ENCODE measurements around the gene GAPDHS. TPM values are rescaled to one million over a fixed set of nuclear protein-coding genes. Genes with fewer than 3 reads are reported as not detected.
A peak's percentile ranks its signal among the peaks of the same experiment; 100 is the strongest.

The GAPDHS gene
- polyA plus RNA-seq, 4 donors: not detected

- WGBS, 3 donors: 36 to 60% (median 38%) methylated on average over 11 of the region's 11 CpGs
- DNase-seq (no peak), FAIRE-seq (no peak)
- H3K36me3 ChIP-seq (ENCODE audit: control insufficient read depth in 3 of 3, insufficient read depth in 2 of 3, low read depth in 1 of 3, low read length in 3 of 3): no peaks in the 10 kb centered on the region
- H3K27ac ChIP-seq (ENCODE audit: low read depth in 1 of 3, low read length in 2 of 3): no peak overlapping the region
- no peak overlapping the region for H3K4me3 ChIP-seq (ENCODE audit: low read depth in 1 of 3, low read length in 3 of 3)
- H3K4me1 ChIP-seq (ENCODE audit: control insufficient read depth in 3 of 3, insufficient read depth in 2 of 3, low read depth in 1 of 3, low read length in 2 of 3): no peaks in the 10 kb centered on the region
- H3K9me3 ChIP-seq (ENCODE audit: control insufficient read depth in 2 of 2, insufficient read depth in 1 of 2, low read depth in 1 of 2, low read length in 1 of 2): no peaks in the 10 kb centered on the region
- peaks cover 0 to 13% (median 5%) of the 10 kb centered on the region in 3 donors for H3K27me3 ChIP-seq (ENCODE audit: control insufficient read depth in 3 of 3, insufficient read depth in 3 of 3, low read length in 3 of 3)
Observed at GRCh38 chr19:35524181-35524837, 8.9 kb upstream of the GAPDHS start.

- Histone ChIP-seq H3K27me3 (ENCODE audit: control insufficient read depth in 3 of 3, insufficient read depth in 3 of 3, low read length in 3 of 3) (peaks cover 0 to 20% (median 5%) of the 10 kb centered on the region in 3 donors), H3K4me1 (ENCODE audit: control insufficient read depth in 3 of 3, insufficient read depth in 2 of 3, low read depth in 1 of 3, low read length in 2 of 3) (no peaks in the 10 kb centered on the region), H3K36me3 (ENCODE audit: control insufficient read depth in 3 of 3, insufficient read depth in 2 of 3, low read depth in 1 of 3, low read length in 3 of 3) (no peaks in the 10 kb centered on the region), H3K4me3 (ENCODE audit: low read depth in 1 of 3, low read length in 3 of 3) (no peak overlapping the region), H3K9me3 (ENCODE audit: control insufficient read depth in 2 of 2, insufficient read depth in 1 of 2, low read depth in 1 of 2, low read length in 1 of 2) (no peaks in the 10 kb centered on the region), H3K27ac (ENCODE audit: low read depth in 1 of 3, low read length in 2 of 3) (no peak overlapping the region)
- no peak for DNase-seq
- 46 to 73% (median 55%) methylated on average over 4 of the region's 4 CpGs for WGBS, 3 donors
- no peak for FAIRE-seq
Observed at GRCh38 chr19:35525873-35526272, 7.4 kb upstream of the GAPDHS start.

- H3K27ac ChIP-seq (ENCODE audit: low read depth in 1 of 3, low read length in 2 of 3): no peak within 1 kb of the TSS
- no peaks in the 10 kb centered on the region for H3K36me3 ChIP-seq (ENCODE audit: control insufficient read depth in 3 of 3, insufficient read depth in 2 of 3, low read depth in 1 of 3, low read length in 3 of 3)
- no peak within 1 kb of the TSS for H3K4me3 ChIP-seq (ENCODE audit: low read depth in 1 of 3, low read length in 3 of 3)
- H3K9me3 ChIP-seq (ENCODE audit: control insufficient read depth in 2 of 2, insufficient read depth in 1 of 2, low read depth in 1 of 2, low read length in 1 of 2): no peaks in the 10 kb centered on the region
- FAIRE-seq (no peak), DNase-seq (no peak)
- WGBS, 3 donors: 70 to 77% (median 71%) methylated on average over 11 of the region's 11 CpGs
- peaks cover 0 to 35% (median 13%) of the 10 kb centered on the region in 3 donors for H3K27me3 ChIP-seq (ENCODE audit: control insufficient read depth in 3 of 3, insufficient read depth in 3 of 3, low read length in 3 of 3)
- H3K4me1 ChIP-seq (ENCODE audit: control insufficient read depth in 3 of 3, insufficient read depth in 2 of 3, low read depth in 1 of 3, low read length in 2 of 3): no peaks in the 10 kb centered on the region
Observed at GRCh38 chr19:35528218-35529038, 4.8 kb upstream of the GAPDHS start, which contains the start of gene SBSN. TSS of gene SBSN (minus strand) at chr19:35528311. CDS start at chr19:35528281, 30 bp downstream.

- Histone ChIP-seq H3K4me3 (ENCODE audit: low read depth in 1 of 3, low read length in 3 of 3) (no peak overlapping the region), H3K36me3 (ENCODE audit: control insufficient read depth in 3 of 3, insufficient read depth in 2 of 3, low read depth in 1 of 3, low read length in 3 of 3) (no peaks in the 10 kb centered on the region), H3K9me3 (ENCODE audit: control insufficient read depth in 2 of 2, insufficient read depth in 1 of 2, low read depth in 1 of 2, low read length in 1 of 2) (no peaks in the 10 kb centered on the region), H3K27me3 (ENCODE audit: control insufficient read depth in 3 of 3, insufficient read depth in 3 of 3, low read length in 3 of 3) (peaks cover 0 to 42% (median 22%) of the 10 kb centered on the region in 3 donors), H3K27ac (ENCODE audit: low read depth in 1 of 3, low read length in 2 of 3) (no peak overlapping the region), H3K4me1 (ENCODE audit: control insufficient read depth in 3 of 3, insufficient read depth in 2 of 3, low read depth in 1 of 3, low read length in 2 of 3) (no peaks in the 10 kb centered on the region)
- DNase-seq: no peak
- FAIRE-seq: no peak
- WGBS, 3 donors: 50 to 57% (median 57%) methylated on average over 19 of the region's 19 CpGs
Observed at GRCh38 chr19:35529241-35530218, 3.7 kb upstream of the GAPDHS start.

GRCh38 chr19:35531291-35531690 lies 2.0 kb upstream of the GAPDHS start:
- peaks cover 0 to 44% (median 23%) of the 10 kb centered on the region in 3 donors for H3K27me3 ChIP-seq (ENCODE audit: control insufficient read depth in 3 of 3, insufficient read depth in 3 of 3, low read length in 3 of 3)
- no peak overlapping the region for H3K27ac ChIP-seq (ENCODE audit: low read depth in 1 of 3, low read length in 2 of 3)
- H3K4me3 ChIP-seq (ENCODE audit: low read depth in 1 of 3, low read length in 3 of 3): no peak overlapping the region
- 22 to 41% (median 36%) methylated on average over 6 of the region's 6 CpGs for WGBS, 3 donors
- FAIRE-seq (no peak), DNase-seq (no peak)
- no peaks in the 10 kb centered on the region for H3K9me3 ChIP-seq (ENCODE audit: control insufficient read depth in 2 of 2, insufficient read depth in 1 of 2, low read depth in 1 of 2, low read length in 1 of 2)
- no peaks in the 10 kb centered on the region for H3K4me1 ChIP-seq (ENCODE audit: control insufficient read depth in 3 of 3, insufficient read depth in 2 of 3, low read depth in 1 of 3, low read length in 2 of 3)
- no peaks in the 10 kb centered on the region for H3K36me3 ChIP-seq (ENCODE audit: control insufficient read depth in 3 of 3, insufficient read depth in 2 of 3, low read depth in 1 of 3, low read length in 3 of 3)

GRCh38 chr19:35533822-35534392 lies 651 bp downstream of the GAPDHS start:
- no peaks in the 10 kb centered on the region for H3K4me1 ChIP-seq (ENCODE audit: control insufficient read depth in 3 of 3, insufficient read depth in 2 of 3, low read depth in 1 of 3, low read length in 2 of 3)
- DNase-seq (peak in 1 of 2 donors; percentile 56), FAIRE-seq (no peak)
- no peak overlapping the region for H3K27ac ChIP-seq (ENCODE audit: low read depth in 1 of 3, low read length in 2 of 3)
- WGBS, 3 donors: 3 to 10% (median 7%) methylated on average over 30 of the region's 30 CpGs
- peaks cover 0 to 41% (median 20%) of the 10 kb centered on the region in 3 donors for H3K27me3 ChIP-seq (ENCODE audit: control insufficient read depth in 3 of 3, insufficient read depth in 3 of 3, low read length in 3 of 3)
- H3K4me3 ChIP-seq (ENCODE audit: low read depth in 1 of 3, low read length in 3 of 3): no peak overlapping the region
- no peaks in the 10 kb centered on the region for H3K9me3 ChIP-seq (ENCODE audit: control insufficient read depth in 2 of 2, insufficient read depth in 1 of 2, low read depth in 1 of 2, low read length in 1 of 2)
- no peaks in the 10 kb centered on the region for H3K36me3 ChIP-seq (ENCODE audit: control insufficient read depth in 3 of 3, insufficient read depth in 2 of 3, low read depth in 1 of 3, low read length in 3 of 3)

- DNase-seq: no peak
- 59 to 73% (median 71%) methylated on average over 10 of the region's 10 CpGs for WGBS, 3 donors
- no peaks in the 10 kb centered on the region for H3K9me3 ChIP-seq (ENCODE audit: control insufficient read depth in 2 of 2, insufficient read depth in 1 of 2, low read depth in 1 of 2, low read length in 1 of 2)
- no peak overlapping the region for H3K4me3 ChIP-seq (ENCODE audit: low read depth in 1 of 3, low read length in 3 of 3)
- H3K4me1 ChIP-seq (ENCODE audit: control insufficient read depth in 3 of 3, insufficient read depth in 2 of 3, low read depth in 1 of 3, low read length in 2 of 3): no peaks in the 10 kb centered on the region
- no peak overlapping the region for H3K27ac ChIP-seq (ENCODE audit: low read depth in 1 of 3, low read length in 2 of 3)
- no peak for FAIRE-seq
- H3K36me3 ChIP-seq (ENCODE audit: control insufficient read depth in 3 of 3, insufficient read depth in 2 of 3, low read depth in 1 of 3, low read length in 3 of 3): peaks cover 0 to 3% (median 0%) of the 10 kb centered on the region in 3 donors
- H3K27me3 ChIP-seq (ENCODE audit: control insufficient read depth in 3 of 3, insufficient read depth in 3 of 3, low read length in 3 of 3): peaks cover 0 to 34% (median 18%) of the 10 kb centered on the region in 3 donors
Observed at GRCh38 chr19:35534803-35535480, 1.7 kb downstream of the GAPDHS start.
